Activated T-cell treated with anti-CD3 and anti-CD28 coated beads for 24 hours (primary cell): ENCODE data around the gene ACRBP.
"Not testable (repeated sequence)": the region's sequence is repeated elsewhere in the genome, so short reads cannot be mapped to it uniquely, and the experiment has no call there.

Experiments
- DNase-seq: peaks from one replicate; pipeline ENCODE4 v3.0.0-alpha.2; 2020; ENCODE audit warnings: low read depth

ACRBP gene

DNA sequence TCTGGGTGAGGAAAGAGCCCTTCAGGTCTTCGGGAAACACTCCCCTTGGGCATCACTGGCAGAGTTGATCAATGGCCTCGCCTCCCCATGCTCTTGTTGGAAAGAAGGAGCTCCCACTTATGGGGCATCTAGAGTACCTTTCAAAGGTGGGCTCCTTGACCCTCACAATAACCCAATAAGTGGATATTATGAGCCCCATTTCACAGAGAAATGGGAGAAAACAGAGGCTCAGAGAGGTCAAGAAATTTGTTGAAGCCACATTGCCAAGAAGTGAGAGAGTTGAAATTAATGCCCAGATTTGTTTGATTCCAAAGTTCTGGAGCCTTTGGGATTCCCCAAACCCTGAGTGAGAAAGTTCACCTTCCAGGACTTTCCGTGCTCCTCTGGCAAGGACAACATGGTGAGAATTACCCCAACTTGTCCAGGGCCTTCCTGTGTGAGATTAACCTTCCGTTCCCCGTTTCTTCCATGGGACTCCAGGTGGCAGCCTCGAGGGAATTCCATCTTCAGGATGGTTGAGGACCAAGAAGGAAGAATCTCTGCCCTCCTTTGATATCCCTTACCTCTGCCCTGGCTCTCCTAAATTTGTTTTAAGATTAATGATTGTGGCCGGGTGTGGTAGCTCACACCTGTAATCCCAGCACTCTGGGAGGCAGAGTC, 32.6 kb downstream of the ACRBP start:
- no peak for DNase-seq

DNA sequence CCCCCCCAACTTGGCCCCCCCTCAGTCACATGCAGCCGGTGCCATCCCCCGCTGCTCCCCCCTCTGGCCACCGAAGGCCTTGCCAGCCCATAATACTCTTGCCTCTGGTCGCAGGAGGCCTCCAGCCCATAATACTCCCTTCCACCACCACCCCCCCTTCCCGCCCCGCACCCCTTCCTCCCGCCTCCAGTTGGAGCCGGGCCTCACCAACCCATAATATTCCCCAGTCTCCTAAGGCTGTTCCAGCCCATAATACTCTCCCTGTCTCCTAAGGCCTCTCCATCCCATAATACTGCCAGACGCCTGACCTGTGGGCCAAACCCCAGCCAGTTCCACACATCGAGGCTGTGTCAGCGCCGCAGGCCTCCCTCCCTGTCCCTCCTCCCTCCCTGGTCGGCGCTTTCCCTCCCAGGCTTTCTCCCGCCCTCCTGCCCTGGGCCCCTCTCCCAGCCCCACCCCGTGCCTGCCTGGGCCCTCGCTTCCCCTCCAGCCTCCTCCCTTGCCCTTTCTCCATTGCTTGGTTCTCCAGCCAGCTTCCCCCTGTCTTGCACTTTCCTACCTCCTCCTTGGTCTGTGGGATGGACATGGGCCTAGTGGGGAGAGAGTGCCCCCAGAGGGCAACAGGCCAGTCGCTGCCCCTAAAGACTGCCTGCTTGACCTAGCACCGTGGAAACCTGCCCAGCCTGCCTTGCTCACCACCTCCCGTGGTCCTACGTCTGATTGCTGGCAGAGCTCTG, 33.3 kb downstream of the ACRBP start:
- no peak for DNase-seq

DNA sequence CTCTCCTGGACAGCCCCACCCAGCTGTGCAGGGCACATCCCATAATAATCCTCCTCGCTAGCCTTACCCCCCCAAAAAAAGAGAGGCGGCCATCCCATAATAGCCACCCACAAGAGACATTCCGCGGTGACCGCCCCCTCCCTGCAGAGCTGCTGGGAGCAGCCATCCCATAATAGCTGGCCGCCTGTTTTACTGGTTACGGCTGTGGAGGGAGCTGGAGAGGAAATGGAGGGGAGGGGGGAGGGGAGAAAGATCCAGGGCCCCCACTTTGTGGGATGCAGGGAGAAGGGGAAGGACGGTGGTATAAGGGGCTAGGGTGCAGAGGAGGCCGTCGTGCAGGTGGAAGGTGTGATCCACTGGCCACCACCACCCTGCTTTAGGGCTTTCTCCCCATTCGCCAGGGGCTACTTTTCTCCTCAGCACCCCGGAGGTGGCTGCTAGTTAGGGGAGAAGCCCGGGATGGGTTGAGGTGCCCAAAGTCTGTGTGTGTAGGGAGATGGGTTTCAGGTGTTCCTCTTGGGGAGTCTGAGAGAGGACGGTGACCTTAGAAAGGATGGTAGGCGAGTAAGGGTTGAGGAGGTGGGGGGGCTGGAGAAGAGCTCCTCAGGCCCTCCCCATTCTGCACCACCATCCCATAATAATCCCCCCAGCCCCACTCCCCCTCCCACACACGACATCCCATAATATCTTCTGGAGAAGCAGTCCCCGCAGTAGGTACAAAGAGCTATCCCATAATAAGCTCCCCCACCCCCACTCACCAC, 34.0 kb downstream of the ACRBP start:
- no peak for DNase-seq

DNA sequence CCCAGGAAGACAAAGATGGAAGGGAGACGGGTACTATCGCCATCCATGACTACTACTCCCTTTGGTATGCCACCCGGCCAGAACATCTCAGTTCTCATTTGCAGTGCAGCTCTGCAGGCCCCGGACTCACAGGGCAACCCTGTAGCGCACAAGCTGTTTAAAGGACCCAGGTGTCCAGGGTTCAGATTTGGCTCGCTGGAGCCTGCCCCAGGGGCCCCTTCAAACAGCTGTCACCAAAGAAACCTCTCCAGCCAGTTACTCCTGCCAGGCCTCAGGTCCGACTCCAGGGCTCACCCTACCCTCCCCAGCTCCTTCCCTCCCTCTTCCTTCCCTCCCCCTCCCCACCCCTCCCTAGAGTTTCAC, 34.6 kb downstream of the ACRBP start:
- DNase-seq, result no peak

DNA sequence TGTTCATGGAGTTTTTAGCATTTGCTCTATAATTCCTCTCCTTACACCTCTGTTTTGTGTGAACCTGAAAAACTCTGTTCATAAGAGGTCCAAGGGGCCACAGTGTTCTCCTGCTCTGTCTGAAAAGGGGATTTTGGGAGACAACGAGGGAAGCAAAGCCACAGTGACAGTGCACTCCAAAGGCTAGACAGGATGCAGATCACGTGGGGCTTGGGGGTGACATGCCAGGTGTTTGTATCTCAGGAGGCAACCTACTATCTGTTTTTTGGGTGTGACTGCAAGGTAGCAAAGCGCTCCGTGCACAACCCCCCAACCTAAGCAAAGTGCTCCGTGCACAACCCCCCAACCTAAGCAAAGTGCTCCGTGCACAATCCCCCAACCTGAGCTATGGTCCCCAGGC, 35.0 kb downstream of the ACRBP start:
- no peak for DNase-seq

DNA sequence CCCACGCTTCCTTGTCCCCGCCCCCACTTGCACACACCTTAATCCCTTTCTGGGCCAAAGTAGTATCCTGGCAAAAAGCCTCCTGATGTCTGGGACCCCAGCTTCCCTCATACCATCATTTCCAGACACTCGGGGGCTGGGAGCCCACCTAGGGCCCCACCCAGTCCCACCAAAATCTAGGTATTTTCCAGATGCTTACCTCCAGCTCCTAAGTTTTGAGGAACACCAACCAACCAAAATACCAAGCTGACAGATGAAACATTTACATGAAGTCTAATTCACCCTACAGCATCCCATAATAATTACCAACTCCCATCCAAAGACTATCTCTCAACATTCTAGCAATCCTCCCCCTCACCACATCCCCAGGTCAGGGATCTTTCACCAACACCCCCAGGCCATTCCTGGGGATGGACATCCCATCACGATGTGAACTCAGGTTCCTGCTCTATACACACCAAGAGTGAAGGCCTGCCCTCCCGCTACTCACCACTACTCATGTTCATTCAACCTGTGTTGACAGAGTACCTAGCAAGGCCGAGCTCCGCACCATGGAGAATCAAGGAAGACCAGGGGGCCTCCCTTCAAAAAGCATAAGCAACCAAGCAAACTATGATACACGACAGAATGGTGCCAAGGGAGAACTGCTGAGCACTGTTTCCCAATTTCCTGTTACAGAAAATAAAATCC, 38.5 kb downstream of the ACRBP start:
- DNase-seq, result no peak

DNA sequence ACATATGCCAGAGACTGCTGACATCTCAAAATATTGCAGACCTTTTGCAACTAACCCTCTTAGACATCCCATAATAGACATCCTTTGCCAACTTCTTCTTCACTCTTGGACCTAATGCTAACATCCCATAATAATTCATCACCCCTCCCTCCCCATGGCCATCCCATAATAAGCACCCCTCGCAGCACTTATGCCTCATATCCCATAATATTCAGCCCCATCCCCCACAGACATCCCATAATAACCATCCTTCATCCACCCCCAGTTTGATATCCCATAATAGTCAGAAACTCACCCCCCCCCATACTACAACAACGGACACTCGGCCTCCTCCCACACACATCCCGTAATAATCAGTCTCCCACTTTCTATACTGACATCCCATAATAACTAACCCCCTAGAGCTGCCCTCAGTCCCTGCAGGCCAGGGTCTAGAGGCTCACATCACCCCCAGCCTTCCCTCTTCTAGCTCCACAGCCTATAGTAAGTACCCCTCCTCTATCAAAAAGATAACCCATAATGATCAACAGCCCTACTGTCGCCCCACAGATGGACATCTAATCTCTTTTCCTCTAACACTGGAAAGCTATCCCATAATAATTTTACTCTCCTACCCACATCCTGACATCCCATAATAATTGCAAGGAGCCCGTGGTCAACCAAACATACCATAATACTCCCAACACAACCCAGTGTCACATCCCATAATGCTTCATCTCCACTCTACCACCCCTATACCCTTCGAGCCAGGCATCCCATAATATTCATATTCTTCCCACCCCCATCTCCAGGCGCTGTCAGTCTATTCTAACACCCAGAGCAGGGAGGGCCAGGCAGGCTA, 39.3 kb downstream of the ACRBP start:
- DNase-seq, result peak; percentile 55

DNA sequence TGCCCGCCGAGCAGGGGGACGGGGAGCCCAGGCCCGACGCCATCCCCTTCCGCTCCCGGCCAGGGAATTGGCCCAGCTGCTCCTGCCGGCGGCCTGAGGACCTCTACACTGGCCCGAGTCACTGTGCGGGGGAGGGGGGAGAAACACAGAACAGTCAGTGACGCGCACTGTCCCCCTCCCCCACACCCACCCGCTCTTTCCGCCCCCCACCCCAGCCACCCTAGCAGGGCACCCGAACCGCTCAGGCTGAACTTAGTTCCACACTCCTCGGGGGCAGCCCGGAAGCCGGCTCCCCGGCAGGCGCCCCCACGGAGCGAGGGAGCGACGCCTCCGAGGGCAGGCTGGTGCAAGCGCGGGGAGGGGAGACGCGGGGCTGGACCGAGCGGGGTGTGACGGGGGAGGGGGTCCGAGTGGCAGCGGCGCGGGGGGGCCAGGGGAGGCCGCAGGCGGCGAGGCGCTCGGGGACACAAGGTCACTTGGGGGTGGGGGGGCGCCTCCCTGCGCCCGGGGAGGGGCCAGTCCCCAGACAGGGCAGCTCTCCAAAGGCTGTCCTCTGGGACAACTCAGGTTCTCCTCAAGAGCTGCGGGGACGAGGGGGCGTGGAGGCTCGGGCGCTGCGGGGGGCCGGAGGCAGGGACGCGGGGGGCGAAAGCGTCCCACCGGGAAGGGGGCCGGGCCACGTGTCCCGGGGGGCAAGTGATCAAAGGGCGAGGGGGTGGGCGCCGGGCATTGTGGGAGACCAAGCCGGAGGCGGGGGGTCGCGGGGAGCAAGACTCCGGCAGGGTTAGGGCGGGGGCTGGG, 40.7 kb downstream of the ACRBP start:
- no peak for DNase-seq

DNA sequence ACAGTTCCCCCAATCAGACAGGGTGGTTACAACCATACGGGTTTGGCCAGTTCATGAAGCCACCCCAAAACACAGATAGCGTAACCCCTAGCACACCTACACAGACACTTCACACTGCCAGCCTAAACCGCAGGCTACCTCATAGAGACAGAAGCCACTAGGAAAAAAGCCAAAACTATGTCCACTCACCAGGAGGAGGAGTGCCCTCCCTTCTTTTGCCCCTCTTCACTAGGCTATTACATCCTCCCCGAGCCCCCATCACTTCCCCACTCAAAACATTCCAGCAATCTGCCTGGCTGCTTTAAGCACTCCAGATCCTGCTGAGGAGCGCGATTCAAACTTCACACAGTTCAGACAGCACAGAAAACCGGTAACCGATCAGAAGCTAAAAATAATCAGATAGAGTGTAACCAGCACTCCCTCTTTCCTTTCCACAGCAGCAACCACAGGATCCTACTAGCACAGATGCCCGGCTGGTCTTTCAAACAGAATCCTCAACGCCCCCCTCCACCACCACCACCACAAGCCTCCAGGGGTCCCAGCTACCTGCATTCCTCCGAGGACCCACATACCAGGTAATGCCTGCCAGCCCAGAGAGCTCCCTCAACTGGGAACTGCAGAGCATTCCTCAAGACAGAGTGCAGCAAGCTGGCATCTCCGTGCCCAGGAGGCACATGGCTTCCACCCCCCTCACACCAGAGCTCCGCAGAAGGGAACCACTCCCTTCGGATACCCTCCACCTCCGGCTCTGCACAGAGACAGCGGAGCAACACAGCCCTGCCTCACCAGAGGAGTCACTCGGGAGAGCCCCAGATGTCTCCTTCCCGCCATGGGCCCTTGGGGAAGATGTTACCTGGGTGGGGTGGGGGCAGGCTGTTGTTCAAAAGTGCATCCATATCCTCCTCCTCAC, 41.6 kb downstream of the ACRBP start:
- DNase-seq, result no peak

DNA sequence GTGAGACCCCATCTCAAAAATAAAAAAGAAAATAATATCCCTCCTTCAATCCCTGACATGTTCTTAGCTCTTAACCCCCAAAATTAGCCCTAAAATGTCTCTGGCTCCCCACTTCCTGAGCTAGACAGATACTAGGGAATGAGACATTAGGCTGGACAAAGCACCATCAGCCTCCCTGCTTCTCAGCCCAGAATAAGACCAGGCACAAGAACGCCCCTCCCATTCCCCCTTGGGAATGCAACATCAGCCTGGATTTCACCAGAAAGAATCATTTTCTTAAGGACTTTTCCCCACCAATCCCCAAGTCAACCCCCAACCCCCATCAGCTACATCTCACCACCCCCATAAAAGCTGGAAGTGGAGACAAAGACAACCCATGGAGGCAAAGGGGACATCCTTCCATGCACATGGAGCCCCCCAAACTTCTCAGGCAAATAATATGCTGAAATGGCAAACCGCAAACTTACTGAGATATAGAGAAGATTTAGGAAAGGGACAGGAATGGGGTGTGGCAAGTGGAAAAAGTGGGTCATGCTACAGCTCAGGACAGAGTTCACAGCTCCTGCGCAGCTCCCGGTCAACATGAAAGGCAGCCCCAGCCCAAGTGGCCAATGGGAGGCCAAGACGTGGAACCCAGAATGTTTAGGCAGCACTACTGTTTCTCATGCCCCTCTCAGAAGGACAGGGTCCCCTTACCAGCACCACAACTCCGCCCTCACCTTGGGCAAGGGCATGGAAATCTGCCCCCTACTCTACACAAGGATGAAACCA, 42.8 kb downstream of the ACRBP start:
- DNase-seq, result no peak

DNA sequence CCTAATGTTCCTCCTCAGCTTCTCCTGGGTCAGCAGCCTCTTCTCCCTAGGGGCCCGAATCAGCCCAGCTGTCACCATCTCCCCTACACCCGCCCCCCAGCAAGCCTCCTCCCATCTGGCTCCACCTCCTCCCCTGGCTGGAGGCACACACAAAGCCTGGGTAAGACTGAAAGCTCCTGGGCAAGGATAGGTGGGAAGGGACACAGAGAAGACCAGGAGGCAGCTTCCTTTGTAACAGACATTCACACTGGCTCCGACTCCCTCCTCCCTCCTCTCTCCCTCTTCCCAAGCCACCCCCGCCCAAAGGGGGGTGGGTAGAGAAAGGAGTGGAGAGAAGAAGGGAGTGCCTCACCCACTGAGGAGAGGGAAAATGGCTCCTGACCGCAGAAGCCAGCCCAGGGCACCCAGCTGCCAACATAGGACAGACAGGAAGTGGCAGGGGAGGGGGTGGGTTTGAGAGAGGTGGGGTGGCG, 44.1 kb downstream of the ACRBP start:
- no peak for DNase-seq

DNA sequence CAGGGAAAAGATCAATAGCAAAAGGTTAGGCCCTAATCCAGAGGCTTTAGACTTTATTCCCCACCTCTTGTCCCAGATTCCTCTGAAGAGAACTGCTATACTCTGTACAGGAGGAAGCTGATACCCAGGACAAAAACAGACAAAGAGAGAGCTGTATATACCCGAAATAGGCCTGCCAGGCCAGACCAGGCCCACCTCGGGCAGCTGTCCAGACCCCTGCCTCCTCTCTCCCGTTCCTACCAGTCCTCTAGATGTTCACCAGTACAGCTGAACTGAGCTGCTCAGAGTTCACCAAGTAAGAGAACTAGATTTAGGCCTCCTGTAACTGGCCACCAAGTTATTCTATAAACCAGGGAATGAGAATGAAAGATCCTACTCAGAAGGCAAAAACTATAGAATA, 44.7 kb downstream of the ACRBP start:
- no peak for DNase-seq

DNA sequence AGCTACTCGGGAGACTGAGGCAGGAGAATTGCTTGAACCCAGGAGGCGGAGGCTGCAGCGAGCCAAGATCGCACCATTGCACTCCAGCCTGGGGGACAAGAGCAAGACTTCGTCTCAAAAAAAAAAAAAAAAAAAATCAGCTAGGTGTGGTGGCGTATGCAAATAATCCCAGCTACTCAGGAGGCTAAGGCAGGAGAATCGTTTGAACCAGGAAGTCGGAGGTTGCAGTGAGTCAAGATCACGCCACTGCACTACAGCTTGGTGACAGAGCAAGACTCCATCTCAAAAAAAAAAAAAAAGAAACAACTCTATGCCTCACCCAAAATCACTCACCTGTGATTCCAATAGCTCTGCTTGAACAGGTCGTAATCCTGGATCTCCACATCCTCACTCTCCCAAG, 51.6 kb downstream of the ACRBP start:
- not testable (repeated sequence) for DNase-seq

DNA sequence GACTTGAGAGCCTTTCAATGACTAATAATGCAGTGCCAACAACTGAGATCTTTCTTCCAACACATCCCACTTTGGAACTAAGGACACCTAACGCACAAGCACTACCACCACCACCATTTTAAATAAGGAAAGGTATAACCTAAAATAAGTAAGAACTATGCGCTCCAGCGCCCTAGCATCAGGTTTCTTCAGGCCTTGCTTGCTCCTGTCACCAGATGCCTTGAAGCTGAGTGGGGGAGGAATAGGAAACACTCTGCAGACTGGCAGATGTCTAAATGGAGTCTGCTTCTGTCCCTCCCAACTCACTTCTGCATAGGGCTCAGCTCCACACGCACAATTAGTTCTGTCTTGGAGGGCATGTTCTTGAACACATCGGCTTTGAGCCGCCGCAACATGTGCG, 55.1 kb downstream of the ACRBP start:
- no peak for DNase-seq
